GM13976 (cell line): ENCODE results near the gene NKX6-2.

ENCODE experiments used
- DNase-seq: peaks from one replicate; pipeline ENCODE4 v3.0.0; 2012; ENCODE audit warnings: low spot score
- CTCF ChIP-seq: IDR thresholded peaks from 2 replicates; pipeline ENCODE4 v1.5.1; 2012; ENCODE audit warnings: borderline replicate concordance, mild to moderate bottlenecking; ENCODE audit not compliant: insufficient read depth; ENCODE audit errors: extremely low read depth, missing control alignments, control extremely low read depth
- in situ Hi-C: fragments of 300-500 bp; cut with MboI; formaldehyde crosslinking; loops from one replicate; pipeline ENCODE4 v1.12.0; 2022; ENCODE audit warnings: low sequenced_read_pairs, mixed read lengths, inconsistent platforms; ENCODE audit not compliant: unreplicated experiment

Gene NKX6-2

GRCh38 chr10:132812520-132812919 lies 26.6 kb upstream of the NKX6-2 start:
- no peak for DNase-seq
- TF ChIP-seq CTCF: no peak
- in situ Hi-C loops: no loop called here

GRCh38 chr10:132811891-132812481 lies 26.0 kb upstream of the NKX6-2 start:
- DNase-seq: no peak
- no peak for TF ChIP-seq CTCF
- in situ Hi-C loops: no loop called here

GRCh38 chr10:132810807-132811700 lies 25.1 kb upstream of the NKX6-2 start:
- DNase-seq: no peak
- in situ Hi-C loops: no loop called here
- no peak for TF ChIP-seq CTCF

- in situ Hi-C loops: no loop called here
- no peak for TF ChIP-seq CTCF
- no peak for DNase-seq
These were observed 24.3 kb upstream of the NKX6-2 start for GRCh38 chr10:132810141-132810806.

GRCh38 chr10:132809232-132810140 lies 23.5 kb upstream of the NKX6-2 start:
- in situ Hi-C loops: no loop called here
- TF ChIP-seq CTCF: no peak
- no peak for DNase-seq
